GM10248 (cell line): Measurements from ENCODE around the gene MEX3A.
A peak's percentile ranks its signal among the peaks of the same experiment; 100 is the strongest.
"Not testable (repeated sequence)": the region's sequence is repeated elsewhere in the genome, so short reads cannot be mapped to it uniquely, and the experiment has no call there.

Experiments used
- CTCF ChIA-PET: fragments of 300-600 bp; sonication (Branson Sonifier 250); formaldehyde crosslinking; extraction: SDS; loops from one replicate; lab custom pipeline; 2021; ENCODE audit warnings: antibody characterized with exemption; lab: Yijun Ruan, JAX
- POLR2A ChIA-PET: fragments of 350-650 bp; sonication (Branson Sonifier 250); formaldehyde crosslinking; extraction: SDS; loops from one replicate; lab custom pipeline; 2020; ENCODE audit warnings: antibody characterized with exemption; lab: Yijun Ruan, JAX
- DNase-seq: peaks from one replicate; pipeline ENCODE4 v3.0.0; 2012; ENCODE audit errors: extremely low spot score
- TF ChIP-seq, protein P1 (sequence below): IDR thresholded peaks from 2 replicates; pipeline ENCODE4 v1.5.1; 2012; ENCODE audit warnings: mild to moderate bottlenecking, low read depth; ENCODE audit errors: extremely low read depth, missing control alignments, control extremely low read depth

MEX3A gene

DNA sequence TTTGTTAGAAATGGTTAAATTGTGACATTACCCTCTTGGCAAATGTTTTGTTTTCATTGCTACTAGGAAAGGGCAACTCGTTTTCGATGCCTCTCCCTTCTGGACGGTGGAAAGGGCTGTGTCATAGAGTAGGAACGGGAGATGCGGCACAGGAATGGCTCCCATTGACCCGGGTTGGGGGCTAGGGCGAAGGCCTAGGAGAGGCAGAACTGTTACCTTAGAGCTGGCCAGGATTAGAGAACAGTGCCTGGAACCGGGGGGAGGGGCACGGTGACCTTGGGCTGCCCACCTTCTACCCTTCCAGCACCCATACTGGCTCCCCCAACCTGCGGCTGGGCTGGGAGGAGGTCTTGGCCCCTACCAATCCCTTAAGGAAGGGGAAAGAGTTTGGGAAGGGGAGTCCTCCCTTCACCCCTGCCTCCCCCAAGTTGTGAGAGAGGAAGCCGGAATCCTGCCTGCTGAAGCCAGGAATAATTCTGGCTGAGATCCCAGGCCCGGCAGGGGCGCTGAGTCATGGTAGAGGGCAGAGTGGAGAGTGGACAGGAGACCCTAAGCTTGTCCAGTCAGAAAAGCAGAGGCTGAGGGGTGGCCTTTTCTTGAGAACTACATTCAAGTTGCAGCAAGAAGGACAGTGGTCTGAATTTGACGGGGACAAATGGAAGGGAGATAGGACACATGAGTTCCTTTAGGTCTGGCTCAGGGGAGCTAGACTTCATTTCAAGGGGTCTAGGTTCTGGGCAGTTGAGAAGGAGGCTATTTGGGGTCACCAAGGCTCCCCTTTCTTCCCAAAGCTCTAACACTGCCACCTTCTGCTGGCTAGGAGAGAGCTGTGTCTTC, 40.5 kb upstream of the MEX3A start:
- DNase-seq = no peak
- ChIA-PET CTCF (interaction anchor here (1.0 to 27.7 kb wide), 5 partner anchors 8 to 102 kb away, joined by 4 to 1172 read pairs (median 7); partner anchors contain the start of genes LMNA and MEX3A), POLR2A (interaction anchor here (17.9 kb wide), 1 partner anchor 21 kb away, joined by 266 read pairs; no protein-coding TSS in a partner anchor)
- TF ChIP-seq, protein P1, sequence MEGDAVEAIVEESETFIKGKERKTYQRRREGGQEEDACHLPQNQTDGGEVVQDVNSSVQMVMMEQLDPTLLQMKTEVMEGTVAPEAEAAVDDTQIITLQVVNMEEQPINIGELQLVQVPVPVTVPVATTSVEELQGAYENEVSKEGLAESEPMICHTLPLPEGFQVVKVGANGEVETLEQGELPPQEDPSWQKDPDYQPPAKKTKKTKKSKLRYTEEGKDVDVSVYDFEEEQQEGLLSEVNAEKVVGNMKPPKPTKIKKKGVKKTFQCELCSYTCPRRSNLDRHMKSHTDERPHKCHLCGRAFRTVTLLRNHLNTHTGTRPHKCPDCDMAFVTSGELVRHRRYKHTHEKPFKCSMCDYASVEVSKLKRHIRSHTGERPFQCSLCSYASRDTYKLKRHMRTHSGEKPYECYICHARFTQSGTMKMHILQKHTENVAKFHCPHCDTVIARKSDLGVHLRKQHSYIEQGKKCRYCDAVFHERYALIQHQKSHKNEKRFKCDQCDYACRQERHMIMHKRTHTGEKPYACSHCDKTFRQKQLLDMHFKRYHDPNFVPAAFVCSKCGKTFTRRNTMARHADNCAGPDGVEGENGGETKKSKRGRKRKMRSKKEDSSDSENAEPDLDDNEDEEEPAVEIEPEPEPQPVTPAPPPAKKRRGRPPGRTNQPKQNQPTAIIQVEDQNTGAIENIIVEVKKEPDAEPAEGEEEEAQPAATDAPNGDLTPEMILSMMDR = peak; percentile 39

GRCh38 chr1:156122086-156122485, 39.8 kb upstream of the MEX3A start:
- TF ChIP-seq, protein P1 = no peak
- ChIA-PET POLR2A (interaction anchor here (17.9 kb wide), 1 partner anchor 21 kb away, joined by 266 read pairs; no protein-coding TSS in a partner anchor), CTCF (interaction anchor here (2.1 to 27.7 kb wide), 3 partner anchors 10 to 102 kb away, joined by 6 to 1172 read pairs (median 18); partner anchors contain the start of gene MEX3A)
- no peak for DNase-seq

GRCh38 chr1:156121457-156121856, 39.2 kb upstream of the MEX3A start:
- ChIA-PET CTCF (interaction anchor here (9.2 to 27.7 kb wide), 2 partner anchors 7 to 25 kb away, joined by 130 to 1172 read pairs; partner anchors contain the start of gene MEX3A), POLR2A (interaction anchor here (0.8 to 17.9 kb wide), 2 partner anchors 11 to 20 kb away, joined by 3 to 266 read pairs; no protein-coding TSS in a partner anchor)
- no peak for DNase-seq
- TF ChIP-seq, protein P1 = no peak

DNA sequence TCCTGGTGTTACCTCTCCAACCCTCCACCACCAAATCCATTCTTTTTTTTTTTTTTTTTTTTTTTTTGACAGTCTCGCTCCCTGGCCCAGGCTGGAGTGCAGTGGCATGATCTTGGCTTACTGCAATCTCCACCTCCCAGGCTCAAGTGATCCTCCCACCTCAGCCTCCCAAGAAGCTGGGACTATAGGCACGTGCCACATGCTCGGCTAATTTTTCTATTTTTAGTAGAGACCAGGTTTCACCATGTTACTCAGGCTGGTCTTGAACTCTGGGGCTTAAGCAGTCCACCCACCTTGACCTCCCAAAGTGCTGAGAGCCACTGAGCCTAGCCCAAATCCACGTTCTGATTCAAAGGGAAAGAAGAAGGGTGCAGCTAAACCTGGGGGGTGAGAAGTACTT, 38.7 kb upstream of the MEX3A start:
- ChIA-PET POLR2A (interaction anchor here (0.8 to 17.9 kb wide), 3 partner anchors 8 to 20 kb away, joined by 3 to 266 read pairs (median 3); no protein-coding TSS in a partner anchor), CTCF (interaction anchor here (0.9 to 27.7 kb wide), 4 partner anchors 8 to 104 kb away, joined by 3 to 1172 read pairs (median 68); partner anchors contain the start of gene MEX3A)
- DNase-seq = not testable (repeated sequence)

GRCh38 chr1:156120318-156120717, 38.1 kb upstream of the MEX3A start:
- ChIA-PET POLR2A (interaction anchor here (1.3 to 17.9 kb wide), 2 partner anchors 9 to 19 kb away, joined by 3 to 266 read pairs; no protein-coding TSS in a partner anchor), CTCF (interaction anchor here (0.9 to 27.7 kb wide), 5 partner anchors 9 to 105 kb away, joined by 3 to 1172 read pairs (median 7); partner anchors contain the start of gene MEX3A)
- TF ChIP-seq, protein P1 = no peak
- no peak for DNase-seq

DNA sequence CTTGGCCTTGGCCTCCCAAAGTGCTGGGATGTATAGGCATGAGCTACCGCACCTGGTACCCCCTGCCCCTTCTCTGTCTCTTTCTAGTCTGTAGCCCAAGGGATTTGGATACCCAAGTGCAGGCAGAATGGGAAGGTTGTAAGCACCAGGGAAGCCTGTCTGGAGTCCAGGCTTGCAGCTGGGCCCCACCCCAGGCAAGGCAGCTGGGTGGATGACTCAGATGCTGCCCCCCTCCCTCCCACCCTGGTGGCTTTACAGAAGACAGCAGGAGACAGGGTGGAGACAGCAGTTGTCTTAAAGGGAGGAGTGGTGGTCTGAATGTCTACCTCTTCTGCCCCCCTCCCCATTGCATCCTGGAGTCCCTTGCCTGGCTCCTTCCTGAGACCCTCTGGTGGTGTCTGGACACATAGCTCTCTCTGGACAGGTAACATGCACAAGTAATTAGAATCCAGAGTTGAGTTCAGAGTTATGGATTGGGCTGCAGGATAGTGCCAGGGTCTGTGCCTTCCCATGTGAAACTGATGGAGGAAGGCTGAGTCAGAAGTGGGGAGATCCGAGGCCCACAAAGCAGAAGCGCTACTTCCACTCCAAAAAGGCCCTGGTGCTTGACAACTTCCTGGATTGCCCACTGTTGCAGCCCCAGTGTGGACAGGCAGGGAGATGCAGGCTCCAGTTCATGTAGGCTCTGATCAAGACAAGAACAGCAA, 37.4 kb upstream of the MEX3A start:
- ChIA-PET POLR2A (interaction anchor here (1.1 to 17.9 kb wide), 4 partner anchors 7 to 18 kb away, joined by 3 to 266 read pairs (median 5); no protein-coding TSS in a partner anchor), CTCF (interaction anchor here (1.0 to 27.7 kb wide), 4 partner anchors 9 to 105 kb away, joined by 5 to 1172 read pairs (median 68); partner anchors contain the start of gene MEX3A)
- no peak for DNase-seq
- TF ChIP-seq, protein P1 = no peak
